COR-L47 (cell line): Measurements from ENCODE around the gene EML5.
"Not testable (repeated sequence)": the region's sequence is repeated elsewhere in the genome, so short reads cannot be mapped to it uniquely, and the experiment has no call there.

Experiments
- DNase-seq: peaks from one replicate; lab custom pipeline; 2025; lab: John Stamatoyannopoulos, UW

EML5 gene

DNA sequence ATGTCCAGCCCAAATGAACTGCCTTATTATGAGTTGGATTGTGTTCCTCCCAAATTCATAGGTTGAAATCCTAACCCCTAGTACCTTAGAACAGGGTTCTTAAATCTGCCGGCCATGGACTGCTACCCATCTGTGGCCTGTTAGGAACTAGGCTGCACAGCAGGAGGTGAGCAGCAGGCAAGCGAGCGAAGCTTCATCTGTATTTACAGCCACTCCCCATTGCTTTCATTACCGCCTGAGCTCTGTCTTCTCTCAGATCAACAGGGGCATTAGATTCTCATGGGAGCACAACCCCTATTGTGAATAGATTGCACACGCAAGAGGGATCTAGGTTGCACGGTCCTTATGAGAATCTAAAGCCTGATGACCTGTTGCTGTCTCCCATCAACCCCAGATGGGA, 9.8 kb upstream of the EML5 start:
- DNase-seq: no peak

DNA sequence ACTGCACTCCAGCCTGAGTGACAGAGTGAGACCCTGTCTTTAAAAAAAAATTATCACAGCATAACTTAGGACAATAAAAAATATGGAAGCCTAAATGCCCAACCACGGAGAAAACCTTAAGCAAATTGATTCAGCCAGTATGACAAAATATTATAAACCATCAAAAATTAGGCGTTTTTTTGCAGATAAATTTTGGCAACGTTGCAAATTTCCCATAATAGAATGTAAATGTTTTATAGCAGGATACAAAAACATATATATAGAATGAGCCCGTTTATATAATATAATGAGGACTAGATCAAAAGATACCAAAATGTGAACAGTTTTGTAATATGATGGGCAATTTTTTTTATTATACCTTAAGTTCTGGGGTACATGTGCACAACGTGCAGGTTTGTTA, 6.8 kb upstream of the EML5 start:
- no peak for DNase-seq

DNA sequence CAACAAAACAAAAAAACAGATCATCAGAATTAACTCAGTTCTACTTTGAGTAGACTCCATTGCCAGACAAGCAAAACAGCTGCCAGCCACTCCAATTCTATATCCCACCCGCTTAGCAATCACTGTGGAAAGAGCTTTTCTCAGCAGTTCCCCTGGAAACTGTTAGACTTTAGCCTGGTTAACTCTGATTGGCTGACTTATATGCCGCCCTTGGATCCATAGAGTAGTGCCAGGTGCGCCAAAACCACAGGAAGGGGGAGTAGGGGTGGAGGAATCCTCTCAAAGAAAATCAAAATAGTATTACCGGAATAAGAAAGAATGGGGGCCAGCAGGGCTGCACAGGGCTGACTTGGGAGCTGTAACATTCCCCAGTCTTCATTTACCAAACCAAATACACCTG, 5.4 kb upstream of the EML5 start:
- DNase-seq: peak; percentile 50

DNA sequence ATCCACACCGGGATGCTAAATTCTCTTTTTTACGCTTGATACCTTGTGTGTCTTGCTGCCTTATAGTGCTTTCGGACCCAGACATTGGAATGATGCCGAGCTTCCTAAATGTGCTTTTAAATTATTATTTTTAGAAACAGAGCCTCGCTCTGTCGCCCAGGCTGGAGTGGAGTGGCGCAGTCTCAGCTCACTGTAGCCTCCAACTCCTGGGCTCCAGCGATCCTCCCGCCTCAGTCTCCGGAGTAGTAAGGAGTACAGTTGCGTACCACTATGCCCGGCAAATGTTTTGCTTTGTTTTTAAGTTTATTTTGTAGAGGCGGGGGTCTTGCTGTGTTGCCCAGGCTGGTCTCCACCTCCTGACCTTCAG, 489 bp upstream of the EML5 start:
- no peak for DNase-seq

DNA sequence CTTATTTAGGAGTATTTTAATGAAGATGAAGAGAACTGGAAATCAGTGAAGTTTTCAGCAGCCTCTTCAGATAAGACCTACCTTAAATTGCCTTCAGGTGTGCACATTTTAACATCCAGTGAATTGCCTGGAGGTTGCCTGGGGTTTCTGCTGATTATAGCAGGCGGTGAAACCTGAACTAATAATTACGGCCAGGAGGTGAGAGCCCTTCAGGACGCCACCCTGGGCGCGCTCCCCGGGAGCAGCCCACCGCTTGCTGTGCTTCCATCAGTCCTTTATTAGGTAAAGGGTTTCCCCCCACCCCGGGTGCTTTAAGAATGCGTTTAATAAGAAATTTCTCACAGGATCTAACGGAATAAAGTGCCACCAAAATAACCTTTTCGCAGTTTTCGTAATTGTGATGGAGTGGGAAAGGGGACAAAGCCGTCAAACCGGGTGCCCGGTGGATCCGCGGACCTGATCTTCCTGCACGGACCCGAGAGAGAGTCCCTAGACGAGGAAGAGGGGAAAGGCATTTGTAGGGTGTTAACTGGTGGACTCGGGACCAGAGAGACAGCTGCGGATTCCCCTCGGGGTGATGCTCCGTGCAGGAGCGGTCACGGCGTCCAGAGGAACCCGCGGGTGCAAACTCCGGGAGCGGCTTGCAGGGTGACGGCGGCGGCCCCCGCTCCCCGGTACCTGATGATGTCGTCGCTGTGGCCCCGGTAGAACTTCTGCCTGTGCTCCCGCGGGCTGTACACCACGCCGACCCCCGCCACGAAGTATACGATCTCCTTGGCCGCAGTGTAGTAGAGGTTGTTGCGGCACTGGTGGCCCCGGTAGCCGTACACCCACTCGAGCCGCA, 902 bp downstream of the EML5 start:
- DNase-seq: peak; percentile 37

DNA sequence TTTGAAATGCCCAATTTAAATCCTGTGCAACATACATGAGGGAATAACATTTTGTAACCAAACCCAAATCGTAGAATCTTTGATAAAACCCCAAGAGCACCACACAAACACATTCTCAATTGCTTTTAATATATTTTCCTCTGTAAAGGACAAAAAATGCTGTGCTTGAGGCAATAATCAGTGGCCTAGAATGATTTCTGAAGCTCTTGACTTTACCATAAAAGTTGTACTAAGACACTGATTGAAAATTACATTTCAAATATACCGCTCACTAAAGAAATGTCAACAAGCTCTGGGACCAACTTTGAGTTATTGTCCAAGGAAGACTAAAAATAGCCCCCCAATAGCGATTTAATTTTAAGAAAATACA, 1.5 kb downstream of the EML5 start:
- DNase-seq: no peak

DNA sequence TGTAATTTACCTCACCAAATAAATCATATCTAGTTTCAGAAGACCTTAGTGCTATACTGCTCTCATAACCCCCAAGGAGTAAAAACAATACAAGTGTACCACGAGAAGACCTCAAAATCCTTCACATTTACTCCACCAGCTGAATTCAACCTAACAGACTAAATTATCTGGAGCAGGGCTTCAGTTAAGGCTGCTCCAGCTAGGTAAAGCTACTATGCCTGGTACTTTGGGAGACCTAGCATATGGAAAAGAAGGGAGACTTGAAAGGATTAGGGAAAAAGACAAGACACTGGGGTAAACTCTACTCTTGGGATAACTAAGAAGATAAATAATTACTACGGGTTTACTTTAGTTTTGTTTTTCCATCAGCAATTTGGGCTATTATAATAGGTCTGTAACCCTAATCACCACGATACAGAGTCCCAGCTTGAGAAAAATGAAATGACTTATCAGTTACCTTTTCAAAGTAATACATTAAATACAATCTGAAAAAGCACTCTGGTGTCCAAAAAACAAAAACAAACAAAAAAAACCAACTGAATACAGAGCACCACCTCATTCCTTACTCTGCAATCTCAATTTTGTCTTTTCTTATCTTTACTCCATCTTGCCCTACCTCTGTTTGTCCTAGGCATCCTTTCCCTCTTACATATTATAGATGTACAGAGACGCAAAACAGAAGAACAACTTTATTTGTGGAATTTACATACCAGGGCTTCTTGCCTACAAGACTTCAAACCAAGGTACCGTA, 2.1 kb downstream of the EML5 start:
- DNase-seq: no peak

DNA sequence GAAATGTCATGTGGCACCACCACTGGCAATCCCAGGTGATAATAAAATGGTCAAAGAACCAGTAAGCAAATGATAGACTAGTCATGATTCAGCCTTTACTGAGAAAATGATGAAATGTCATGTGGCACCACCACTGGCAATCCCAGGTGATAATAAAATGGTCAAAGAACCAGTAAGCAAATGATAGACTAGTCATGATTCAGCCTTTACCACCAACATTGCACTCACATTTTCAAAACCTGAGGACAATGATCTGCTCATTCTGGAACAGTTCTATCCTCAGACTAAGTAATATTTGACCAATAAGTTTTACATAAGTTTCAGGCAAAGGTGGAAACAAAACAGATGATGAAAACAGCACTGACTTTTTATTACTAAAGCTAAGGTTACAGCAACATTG, 3.2 kb downstream of the EML5 start:
- not testable (repeated sequence) for DNase-seq

DNA sequence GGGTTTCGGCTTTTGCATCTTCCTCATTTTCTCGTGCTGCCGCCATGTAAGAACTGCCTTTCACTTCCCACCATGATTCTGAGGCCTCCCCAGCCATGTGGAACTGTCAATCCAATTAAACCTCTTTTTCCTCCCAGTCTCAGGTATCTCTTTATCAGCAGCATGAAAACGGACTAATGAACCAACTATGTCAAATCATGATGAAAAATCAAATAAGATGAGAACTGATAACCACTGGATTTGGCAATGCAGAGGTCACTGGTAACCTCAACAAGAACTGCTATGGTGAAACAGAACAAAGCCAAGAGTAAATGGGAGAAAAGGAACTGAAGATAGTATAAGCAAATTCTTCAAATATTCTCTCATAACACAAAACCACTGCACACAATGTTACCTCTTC, 6.0 kb downstream of the EML5 start:
- no peak for DNase-seq

DNA sequence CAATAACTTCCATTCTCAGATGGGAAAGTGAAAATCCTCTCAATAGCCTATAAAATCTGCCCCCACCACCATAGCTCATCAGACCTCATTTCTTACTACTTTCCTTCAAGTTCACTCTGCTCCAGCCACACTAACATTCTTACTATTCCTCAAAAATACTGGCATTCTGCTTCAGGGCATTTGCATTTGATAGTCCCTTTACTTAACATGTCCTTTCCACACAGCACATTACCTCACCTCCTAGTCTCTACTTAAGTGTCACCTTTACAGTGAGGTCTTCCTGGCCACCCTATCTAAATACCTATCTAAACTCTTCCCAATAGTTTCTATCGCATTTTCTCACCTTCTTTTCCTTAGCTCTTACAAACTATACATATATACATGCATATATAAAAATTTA, 6.8 kb downstream of the EML5 start:
- no peak for DNase-seq

DNA sequence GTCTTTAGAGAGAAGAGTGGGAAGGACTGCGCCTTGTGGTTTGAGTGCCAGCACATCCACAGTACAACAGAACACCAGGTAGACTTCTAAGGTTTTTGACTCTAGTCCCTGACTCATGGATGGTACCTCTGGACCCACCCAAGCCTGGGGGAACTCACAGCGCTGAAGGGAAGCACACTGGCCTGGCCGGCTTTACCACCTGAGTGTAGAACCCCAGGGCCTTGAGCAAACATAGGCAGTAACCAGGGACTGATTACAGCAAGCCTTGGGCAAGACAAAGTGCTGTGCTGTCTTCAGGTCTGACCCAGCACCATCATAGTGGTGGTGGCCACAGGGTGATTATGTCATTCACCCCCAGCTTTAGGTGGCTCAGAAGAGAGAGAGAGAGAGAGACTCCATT, 17.2 kb downstream of the EML5 start:
- no peak for DNase-seq

DNA sequence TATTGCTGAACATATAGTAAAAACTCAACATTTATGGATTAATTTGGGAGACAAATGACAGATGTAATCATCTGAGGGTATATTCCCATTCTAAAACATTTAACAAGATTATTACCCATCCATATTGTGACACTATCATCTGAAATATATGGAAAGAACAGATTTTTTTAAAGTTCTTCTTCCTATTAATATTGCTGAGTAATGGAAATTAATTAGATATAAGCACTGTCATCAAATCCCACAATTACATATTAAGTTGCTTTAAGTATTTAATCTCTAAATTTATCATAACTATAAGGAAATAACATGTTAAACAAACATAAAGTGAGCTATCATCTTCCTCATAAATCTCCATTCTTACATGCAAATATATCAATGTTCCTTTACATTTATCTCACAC, 22.0 kb downstream of the EML5 start:
- DNase-seq: no peak

DNA sequence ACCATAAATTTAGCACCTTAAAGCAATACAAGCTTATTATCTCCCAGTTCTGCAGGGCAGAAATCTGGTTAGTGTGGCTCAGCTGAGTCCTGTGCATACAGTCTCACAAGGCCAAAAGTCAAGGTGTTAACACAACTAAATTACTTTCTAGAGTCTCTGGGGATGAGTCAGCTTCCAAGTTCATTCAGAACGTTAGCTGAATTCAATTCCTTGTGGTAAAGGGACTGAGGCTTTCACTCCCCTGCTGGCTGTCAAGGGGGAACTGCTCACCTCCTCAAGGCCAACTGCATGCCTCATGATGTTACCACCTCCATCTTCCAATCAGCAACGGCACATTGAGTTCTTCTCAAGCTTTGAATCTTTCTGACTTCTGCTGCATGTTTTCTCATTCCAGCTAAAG, 27.6 kb downstream of the EML5 start:
- no peak for DNase-seq

DNA sequence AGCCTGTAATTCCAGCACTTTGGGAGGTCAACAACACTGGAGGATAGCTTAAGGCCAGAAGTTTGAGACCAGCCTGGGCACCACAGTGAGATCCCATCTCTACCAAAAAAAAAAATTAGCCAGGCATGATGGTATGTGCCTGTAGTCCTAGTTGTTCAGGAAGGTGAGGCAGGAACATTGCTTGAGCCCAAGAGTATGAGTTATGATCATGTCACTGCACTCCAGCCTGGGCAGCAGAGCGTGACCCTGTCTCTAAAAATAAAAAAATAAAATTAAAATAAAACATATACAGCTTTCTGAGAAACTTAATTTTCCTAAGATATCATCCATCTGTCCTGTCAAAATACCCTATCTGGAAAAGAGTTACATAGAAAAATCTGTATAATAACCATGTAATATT, 38.9 kb downstream of the EML5 start:
- DNase-seq: no peak

DNA sequence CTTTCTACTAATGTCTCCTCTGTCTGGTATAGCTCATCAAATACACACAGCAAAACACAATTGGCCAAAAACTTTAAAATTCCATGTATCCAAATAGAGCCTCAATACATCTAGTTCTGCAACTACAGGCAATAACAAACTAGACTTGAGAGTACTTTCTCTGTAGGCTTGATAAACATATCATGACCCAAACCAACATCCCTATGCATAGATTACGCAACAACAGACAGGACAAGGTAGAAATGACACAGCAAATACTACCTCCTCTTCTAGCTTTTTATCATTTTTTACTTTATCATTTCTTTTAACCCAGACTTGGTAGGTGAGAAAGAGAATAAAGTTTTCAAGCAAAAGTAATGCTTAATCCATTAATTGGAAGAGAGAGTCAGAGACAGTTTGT, 41.8 kb downstream of the EML5 start:
- DNase-seq: no peak

DNA sequence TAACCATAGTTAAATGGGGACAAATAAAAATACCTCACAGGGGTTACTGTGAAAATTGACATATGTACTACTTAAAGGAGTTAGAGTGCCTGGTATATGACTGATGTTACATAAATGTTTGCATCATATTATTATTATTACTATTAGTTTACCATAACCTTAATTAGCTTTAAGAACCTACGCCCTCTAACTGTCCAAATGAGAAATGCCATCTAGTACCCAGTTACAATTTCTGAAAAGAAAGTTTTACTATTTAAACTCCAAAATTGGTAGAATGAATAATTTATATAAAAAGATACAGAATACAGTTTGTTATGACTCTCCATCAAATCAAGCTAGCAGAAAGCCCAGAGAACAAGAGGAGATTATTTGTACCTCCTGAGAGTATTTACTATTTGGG, 42.3 kb downstream of the EML5 start:
- DNase-seq: no peak

DNA sequence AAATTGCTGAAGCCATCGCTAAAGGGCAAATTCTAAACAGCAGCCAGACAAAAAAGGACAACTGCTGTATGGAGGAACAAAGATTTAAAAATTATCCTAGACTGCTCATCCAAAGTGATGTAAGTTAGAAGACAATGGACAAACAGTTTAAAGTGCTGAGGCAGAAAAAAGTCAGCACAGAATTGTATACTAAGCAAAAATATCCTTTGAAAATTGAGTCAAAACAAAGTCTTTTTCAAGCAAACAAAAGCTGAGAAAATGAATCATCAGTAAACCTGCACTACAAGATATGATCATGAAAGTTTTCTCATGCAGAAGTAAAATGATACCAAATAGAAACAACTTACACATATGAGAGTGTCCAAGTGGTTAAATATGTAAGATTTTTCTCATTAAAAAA, 43.6 kb downstream of the EML5 start:
- DNase-seq: no peak

DNA sequence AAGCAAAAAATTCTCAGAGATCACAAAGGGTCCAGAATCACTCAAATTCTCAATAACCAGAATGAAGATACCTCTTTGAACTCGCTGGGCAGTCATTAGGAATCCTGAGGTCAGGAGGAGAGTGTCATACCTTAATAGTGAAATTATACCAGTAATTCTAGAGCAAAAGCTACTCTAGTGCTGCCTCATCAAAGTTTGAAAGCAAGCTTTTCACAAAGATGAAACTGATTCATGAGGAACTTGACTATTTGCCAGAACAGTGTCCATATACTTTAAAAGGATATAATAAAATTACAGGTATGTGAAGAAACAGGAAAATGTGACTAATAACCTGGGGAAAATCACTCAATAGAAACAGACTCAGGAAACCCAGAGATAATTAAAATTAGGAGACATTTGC, 44.5 kb downstream of the EML5 start:
- DNase-seq: no peak

DNA sequence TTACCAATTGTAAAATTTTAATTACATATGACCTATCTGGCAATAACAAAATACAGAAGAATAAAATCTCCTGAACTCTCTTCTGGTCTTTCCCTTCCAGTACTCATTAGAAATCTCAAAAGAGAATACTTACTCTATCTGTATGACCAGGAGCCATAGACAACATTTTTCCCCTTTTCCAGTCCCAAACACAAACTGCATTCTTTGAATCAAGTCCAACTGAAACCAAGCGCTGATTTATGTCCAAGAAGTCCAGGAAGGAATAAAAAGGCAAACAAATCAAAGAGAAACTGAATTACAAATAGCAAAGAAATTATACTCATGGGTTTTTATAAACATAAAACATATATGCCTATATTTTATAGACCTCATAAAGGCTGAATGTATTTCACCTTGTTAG, 46.7 kb downstream of the EML5 start:
- no peak for DNase-seq

DNA sequence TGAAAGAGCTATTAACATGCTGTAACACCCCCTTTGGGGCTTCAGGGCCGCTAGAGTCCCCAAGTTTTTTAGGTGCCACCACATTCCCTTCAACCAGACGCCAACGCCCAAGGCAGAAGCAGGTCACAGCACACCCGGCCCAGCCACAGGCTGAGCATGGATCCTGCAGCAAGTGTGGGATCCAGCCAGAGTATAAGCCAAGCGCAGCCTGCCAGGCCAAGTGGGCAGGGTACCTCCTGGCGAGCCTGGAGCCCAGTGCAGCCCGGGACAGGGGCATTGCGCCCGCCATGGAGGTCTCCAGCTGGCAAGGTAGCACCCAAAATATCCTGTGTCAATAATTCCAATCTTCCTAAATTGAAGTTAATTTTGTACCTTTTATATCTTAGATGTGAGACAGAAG, 55.5 kb downstream of the EML5 start:
- DNase-seq: no peak

DNA sequence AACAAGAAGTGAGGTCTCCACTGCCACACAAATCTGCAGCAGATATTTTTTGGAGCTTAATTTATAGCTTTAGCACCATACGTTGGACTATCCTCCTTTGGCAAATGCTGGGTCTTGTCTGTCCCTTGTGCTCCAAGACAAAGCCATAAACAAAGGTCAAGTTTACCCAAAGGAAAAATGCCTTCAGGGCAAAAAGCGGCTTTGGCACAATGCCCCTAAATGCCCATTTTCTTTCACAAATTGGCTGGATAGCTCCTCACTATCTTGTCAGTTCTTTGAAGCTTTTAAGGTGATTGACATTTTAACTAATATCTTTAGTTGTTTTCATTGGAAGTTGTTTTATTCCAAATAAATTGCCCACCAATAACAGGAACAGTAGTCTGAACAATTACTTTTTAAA, 59.6 kb downstream of the EML5 start:
- DNase-seq: peak; percentile 15

DNA sequence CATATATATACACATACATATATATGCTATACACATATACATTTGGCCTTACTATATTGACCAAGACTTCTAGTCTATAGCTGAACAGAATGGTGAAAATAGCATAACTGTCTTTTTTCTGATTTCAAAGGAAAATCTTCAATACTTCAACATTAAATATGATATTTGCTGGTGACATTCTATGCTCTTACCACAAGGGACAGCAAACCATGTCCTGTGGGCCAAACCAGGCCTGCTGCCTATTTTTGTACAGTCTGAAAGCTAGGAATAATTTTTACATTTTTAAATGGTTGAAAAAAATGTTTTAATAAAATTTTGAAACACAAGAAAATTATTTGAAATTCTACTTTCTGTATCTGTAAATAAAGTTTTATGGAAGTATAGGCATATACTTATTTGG, 63.6 kb downstream of the EML5 start:
- no peak for DNase-seq

DNA sequence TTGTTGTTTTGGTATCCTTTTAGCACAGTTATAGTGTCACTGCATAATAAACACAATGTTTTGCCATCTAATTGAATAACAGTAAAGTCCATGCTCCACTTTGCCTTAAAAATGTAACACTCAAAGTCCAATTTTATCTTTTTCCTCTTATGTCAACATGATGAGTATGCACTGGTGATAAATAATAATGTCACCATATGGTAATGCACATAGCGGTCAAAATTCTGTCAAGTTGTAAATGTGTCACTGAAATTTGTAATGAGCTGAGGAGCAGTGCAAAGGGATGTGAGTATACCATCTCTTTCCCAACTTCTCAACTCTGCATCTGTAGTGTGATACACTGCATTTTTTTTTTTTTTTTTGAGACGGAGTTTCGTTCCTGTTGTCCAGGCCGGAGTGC, 65.7 kb downstream of the EML5 start:
- no peak for DNase-seq

DNA sequence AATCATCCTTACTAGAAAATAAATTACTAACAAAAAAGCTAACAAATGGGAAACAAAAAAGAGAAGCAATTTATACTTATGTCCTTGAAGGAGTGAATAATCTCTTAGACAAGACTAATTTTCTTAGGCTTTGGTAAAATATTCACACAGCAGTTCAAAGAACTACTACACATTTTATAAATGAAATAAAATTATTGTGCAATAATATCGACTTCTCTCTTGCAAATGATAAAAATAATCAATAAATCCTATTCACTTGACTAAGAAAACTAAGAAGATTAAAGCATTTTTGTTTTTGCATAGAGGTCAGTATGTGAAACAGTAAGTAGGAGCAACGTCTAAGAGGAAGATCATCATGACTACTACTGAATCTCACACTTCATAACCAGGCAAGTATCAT, 82.0 kb downstream of the EML5 start:
- no peak for DNase-seq
